ENCODE results near the gene CYFIP2. TPM values are rescaled to one million over a fixed set of nuclear protein-coding genes. Genes with fewer than 3 reads are reported as not detected.
A peak's percentile ranks its signal among the peaks of the same experiment; 100 is the strongest.

Gene CYFIP2
- total RNA-seq, 1 experiment from 2014 or later, result 74.7 TPM

DNA sequence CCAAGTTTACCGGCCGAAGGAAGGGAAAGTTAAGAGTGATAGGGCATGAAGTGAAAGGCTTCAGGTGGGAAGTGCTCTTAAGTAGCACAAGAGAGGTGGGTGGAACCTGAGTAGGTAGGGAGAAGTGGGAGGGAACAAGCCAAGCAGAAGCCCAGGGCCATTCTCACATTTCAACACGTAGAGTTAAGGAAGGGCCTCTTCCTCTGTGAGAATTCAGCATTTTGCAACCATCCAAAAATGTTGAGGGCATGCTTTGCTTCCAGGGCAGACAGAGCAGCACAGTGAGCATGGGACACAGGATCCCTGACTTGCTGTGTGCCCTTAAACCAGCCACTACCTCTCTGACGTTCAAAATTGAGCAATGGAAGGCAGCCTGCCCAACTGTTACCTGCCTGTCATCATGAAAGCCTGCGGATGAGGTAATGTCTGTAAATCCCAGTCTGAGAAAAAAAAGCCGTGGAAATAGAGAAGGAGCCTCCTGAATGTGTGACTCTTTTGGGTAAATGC lies 3.3 kb downstream of the CYFIP2 start:
- Histone ChIP-seq H3K9me3 (ENCODE audit: control insufficient read depth, low read depth, low read length) (no peaks in the 10 kb centered on the region), H3K23ac (ENCODE audit: insufficient read length, low read depth, low read length) (no peak overlapping the region), H3K18ac (ENCODE audit: insufficient read length, low read depth, low read length) (no peak overlapping the region), H3T11ph (ENCODE audit: low read length) (no peak overlapping the region), H3K79me2 (ENCODE audit: insufficient read depth, low read length) (peaks cover 15% of the 10 kb centered on the region; the same call in 1 of the 2 replicates), H2BK5ac (ENCODE audit: insufficient read length, low read length) (no peak overlapping the region), H3K14ac (ENCODE audit: insufficient read depth, low read length) (no peak overlapping the region), H3K4me2 (ENCODE audit: insufficient read depth, insufficient read length, low read length) (peak overlapping the region; percentile 60), H2AFZ (ENCODE audit: low read length) (no peak overlapping the region), H2BK12ac (ENCODE audit: insufficient read length, low read depth, low read length) (no peak overlapping the region), H2BK15ac (ENCODE audit: low read depth, low read length) (no peak overlapping the region), H4K8ac (replicated peaks; ENCODE audit: insufficient read length, low read depth, low read length) (no peak overlapping the region), H2BK120ac (ENCODE audit: low read depth, low read length, poor library complexity, severe bottlenecking) (no peak overlapping the region), H3K23me2 (ENCODE audit: insufficient read length, low read depth, low read length, poor library complexity, severe bottlenecking) (no peaks in the 10 kb centered on the region), H3K4ac (ENCODE audit: low read depth, low read length) (no peak overlapping the region), H3K79me1 (ENCODE audit: insufficient read depth, low read depth, low read length, poor library complexity, severe bottlenecking) (peaks cover 7% of the 10 kb centered on the region), H4K20me1 (ENCODE audit: control insufficient read depth, insufficient read depth, insufficient read length) (peaks cover 7% of the 10 kb centered on the region), H3K4me1 (ENCODE audit: insufficient read depth, low read length) (peaks cover 10% of the 10 kb centered on the region; the same call in 1 of the 2 replicates), H3K27ac (ENCODE audit: insufficient read length, low read depth, low read length) (peak overlapping the region; percentile 42), H4K5ac (ENCODE audit: insufficient read length, low read depth, low read length) (peak overlapping the region; percentile 28), H2BK20ac (ENCODE audit: low read depth, low read length, poor library complexity, severe bottlenecking) (no peak overlapping the region), H2AK5ac (ENCODE audit: insufficient read length, low read length) (no peak overlapping the region), H3K56ac (ENCODE audit: insufficient read length, low read depth, low read length) (no peak overlapping the region), H3K27me3 (ENCODE audit: insufficient read depth, low read length) (no peaks in the 10 kb centered on the region), H3K9ac (ENCODE audit: extremely low read depth, insufficient read length, low read length) (no peak overlapping the region), H4K91ac (ENCODE audit: insufficient read length, low read depth, low read length) (no peak overlapping the region)
- TF ChIP-seq, protein P1, sequence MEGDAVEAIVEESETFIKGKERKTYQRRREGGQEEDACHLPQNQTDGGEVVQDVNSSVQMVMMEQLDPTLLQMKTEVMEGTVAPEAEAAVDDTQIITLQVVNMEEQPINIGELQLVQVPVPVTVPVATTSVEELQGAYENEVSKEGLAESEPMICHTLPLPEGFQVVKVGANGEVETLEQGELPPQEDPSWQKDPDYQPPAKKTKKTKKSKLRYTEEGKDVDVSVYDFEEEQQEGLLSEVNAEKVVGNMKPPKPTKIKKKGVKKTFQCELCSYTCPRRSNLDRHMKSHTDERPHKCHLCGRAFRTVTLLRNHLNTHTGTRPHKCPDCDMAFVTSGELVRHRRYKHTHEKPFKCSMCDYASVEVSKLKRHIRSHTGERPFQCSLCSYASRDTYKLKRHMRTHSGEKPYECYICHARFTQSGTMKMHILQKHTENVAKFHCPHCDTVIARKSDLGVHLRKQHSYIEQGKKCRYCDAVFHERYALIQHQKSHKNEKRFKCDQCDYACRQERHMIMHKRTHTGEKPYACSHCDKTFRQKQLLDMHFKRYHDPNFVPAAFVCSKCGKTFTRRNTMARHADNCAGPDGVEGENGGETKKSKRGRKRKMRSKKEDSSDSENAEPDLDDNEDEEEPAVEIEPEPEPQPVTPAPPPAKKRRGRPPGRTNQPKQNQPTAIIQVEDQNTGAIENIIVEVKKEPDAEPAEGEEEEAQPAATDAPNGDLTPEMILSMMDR (conservative IDR thresholded peaks at IDR 0.05), result no peak
- H3K9me3 Mint-ChIP-seq, result no peaks in the 10 kb centered on the region
- H3K36me3 Mint-ChIP-seq (ENCODE audit: insufficient read depth in 1 of 3, low read depth in 3 of 3), result peaks cover 0 to 2% (median 0%) of the 10 kb centered on the region in 3 experiments; a peak in 1 of 7 replicates
- peaks cover 7% of the 10 kb centered on the region for H3K27me3 Mint-ChIP-seq (ENCODE audit: low read depth)
- DNase-seq, result peak; percentile 68
- peaks cover 33 to 34% of the 10 kb centered on the region in 2 experiments for H3K4me1 Mint-ChIP-seq
- H3K27ac Mint-ChIP-seq, result peak overlapping the region in 2 of 3 experiments; percentile 17 to 61; a peak in 1 of 7 replicates
- WGBS (ENCODE audit: extremely low coverage, insufficient read length, low lambda C conversion rate), result no CpG with 5 or more reads among the region's 6 CpGs
- 0 out of 5 replicates have a peak overlapping the region, but pooled peaks of 1 of the 2 experiments have one; percentile 4 for H3K4me3 Mint-ChIP-seq
